Activated CD8-positive, alpha-beta memory T cell treated with anti-CD3 and anti-CD28 coated beads, Interleukin-2, amount 50 U/mL, for 24 hours (primary cell): ENCODE data around the gene PACSIN1.

Source experiments
- DNase-seq: peaks from one replicate; pipeline ENCODE4 v3.0.0-alpha.2; 2020; ENCODE audit errors: extremely low read depth

PACSIN1 gene

GRCh38 chr6:34514593-34515472 is 49.0 kb downstream of the PACSIN1 start:
- DNase-seq, result no peak

GRCh38 chr6:34515473-34516387 is 49.9 kb downstream of the PACSIN1 start:
- DNase-seq, result no peak

GRCh38 chr6:34516391-34517324 is 50.8 kb downstream of the PACSIN1 start:
- no peak for DNase-seq

- DNase-seq, result no peak
These were observed 51.6 kb downstream of the PACSIN1 start for GRCh38 chr6:34517461-34517881.

GRCh38 chr6:34517966-34518365 is 52.1 kb downstream of the PACSIN1 start:
- DNase-seq, result no peak

- DNase-seq, result no peak
These were observed 52.9 kb downstream of the PACSIN1 start for GRCh38 chr6:34518669-34519365.

GRCh38 chr6:34519971-34520644 is 54.2 kb downstream of the PACSIN1 start:
- no peak for DNase-seq

- DNase-seq, result no peak
These were observed 55.0 kb downstream of the PACSIN1 start for GRCh38 chr6:34520645-34521462.

- DNase-seq, result no peak
These were observed 55.8 kb downstream of the PACSIN1 start for GRCh38 chr6:34521463-34522285.

- no peak for DNase-seq
These were observed 56.9 kb downstream of the PACSIN1 start for GRCh38 chr6:34522761-34523160.

- DNase-seq, result no peak
These were observed 57.7 kb downstream of the PACSIN1 start for GRCh38 chr6:34523441-34524206.

GRCh38 chr6:34524499-34524898 is 58.6 kb downstream of the PACSIN1 start:
- DNase-seq, result no peak

- DNase-seq, result no peak
These were observed 59.1 kb downstream of the PACSIN1 start for GRCh38 chr6:34524971-34525370.

- no peak for DNase-seq
These were observed 59.7 kb downstream of the PACSIN1 start for GRCh38 chr6:34525431-34526175.

- DNase-seq, result no peak
These were observed 60.5 kb downstream of the PACSIN1 start for GRCh38 chr6:34526241-34526972.

GRCh38 chr6:34526992-34527728 is 61.3 kb downstream of the PACSIN1 start:
- DNase-seq, result peak; percentile 87
